ENCODE results near the gene AKAP8L.
"Not testable (repeated sequence)": the region's sequence is repeated elsewhere in the genome, so short reads cannot be mapped to it uniquely, and the experiment has no call there.

AKAP8L gene

GRCh38 chr19:15352535-15352934 is 66.3 kb downstream of the AKAP8L start:
- DNase-seq: not testable (repeated sequence)

- not testable (repeated sequence) for DNase-seq
These were observed 77.5 kb downstream of the AKAP8L start for GRCh38 chr19:15341328-15341727.

GRCh38 chr19:15340086-15340485 is 78.7 kb downstream of the AKAP8L start:
- no peak for DNase-seq

- DNase-seq: no peak
These were observed 81.6 kb downstream of the AKAP8L start for GRCh38 chr19:15337202-15337601.

GRCh38 chr19:15335992-15336391 is 82.8 kb downstream of the AKAP8L start:
- DNase-seq: not testable (repeated sequence)

GRCh38 chr19:15332311-15332996 is 86.3 kb downstream of the AKAP8L start, which contains the start of gene BRD4:
Gene BRD4 (minus strand): TSS chr19:15332539. CDS start chr19:15273099, 59,440 bp downstream.
- peak; percentile 70 for DNase-seq

GRCh38 chr19:15331419-15332310 is 87.1 kb downstream of the AKAP8L start:
- peak; percentile 55 for DNase-seq

GRCh38 chr19:15330801-15331418 is 87.9 kb downstream of the AKAP8L start:
- DNase-seq: no peak

Data from activated CD4-positive, alpha-beta T cell treated with anti-CD3 and anti-CD28 coated beads, Interleukin-2, amount 50 U/mL, for 16 hours (primary cell).